IMR-90 (cell line): ENCODE measurements around the gene TRIM24.

ENCODE experiments used
- BHLHE40 ChIP-seq: fragments of 150-350 bp; IDR thresholded peaks from 2 replicates; pipeline ENCODE4 v1.6.1; 2016; ENCODE audit warnings: mild to moderate bottlenecking, low read depth, low read length
- CEBPB ChIP-seq: IDR thresholded peaks from 2 replicates; pipeline ENCODE4 v1.6.1; 2012; ENCODE audit warnings: low read depth, low read length, improper control_type of control experiment
- CTCF ChIP-seq: conservative IDR thresholded peaks from 2 replicates; pipeline ENCODE4 v1.5.1; 2012; ENCODE audit warnings: mild to moderate bottlenecking, low read depth, low read length, improper control_type of control experiment
- MAZ ChIP-seq: IDR thresholded peaks from 2 replicates; pipeline ENCODE4 v1.6.1; 2012; ENCODE audit warnings: low read depth, mild to moderate bottlenecking, low read length, improper control_type of control experiment, moderate library complexity, borderline replicate concordance
- MXI1 ChIP-seq: IDR thresholded peaks from 2 replicates; pipeline ENCODE4 v1.6.1; 2012; ENCODE audit warnings: low read depth, mild to moderate bottlenecking, low read length, moderate library complexity, borderline replicate concordance
- NFE2L2 ChIP-seq: fragments of 150-350 bp; IDR thresholded peaks from 2 replicates; pipeline ENCODE4 v1.6.1; 2016; ENCODE audit warnings: low read depth, mild to moderate bottlenecking, low read length
- POLR2A ChIP-seq: IDR thresholded peaks from 2 replicates; pipeline ENCODE4 v1.6.1; 2012; ENCODE audit warnings: mild to moderate bottlenecking, low read depth, low read length
- RAD21 ChIP-seq: IDR thresholded peaks from 2 replicates; pipeline ENCODE4 v1.6.1; 2012; ENCODE audit warnings: low read length, improper control_type of control experiment
- RFX5 ChIP-seq: IDR thresholded peaks from 2 replicates; pipeline ENCODE4 v1.8.0; 2012; ENCODE audit warnings: low read depth, mild to moderate bottlenecking, low read length, moderate library complexity
- SMC3 ChIP-seq: fragments of 150-350 bp; IDR thresholded peaks from 2 replicates; pipeline ENCODE4 v1.6.1; 2016; ENCODE audit warnings: low read depth, mild to moderate bottlenecking, antibody characterized with exemption, low read length, moderate library complexity
- USF2 ChIP-seq: fragments of 150-350 bp; IDR thresholded peaks from 2 replicates; pipeline ENCODE4 v1.6.1; 2017; ENCODE audit warnings: mild to moderate bottlenecking, antibody characterized with exemption, low read length, low read depth

- TF ChIP-seq CTCF (no peak), RFX5 (no peak), BHLHE40 (no peak), POLR2A (no peak), MAZ (no peak), USF2 (no peak), MXI1 (no peak), CEBPB (no peak), RAD21 (no peak), NFE2L2 (no peak), SMC3 (no peak)
These were observed 5.0 kb downstream of the TRIM24 start for GRCh38 chr7:138465046-138465445.
